Right lobe of liver (tissue), 4 donors: ENCODE measurements around the gene MATN4.

ENCODE experiments used
- POLR2A ChIP-seq: fragments of 450-650 bp; IDR thresholded peaks from one replicate; pipeline ENCODE4 v1.6.1; 2017; ENCODE audit warnings: antibody characterized with exemption, mild to moderate bottlenecking
- TF ChIP-seq, protein P1 (sequence below), 4 donors: fragments of 200-600 bp in 3 of 4; fragments of 450-650 bp in 1 of 4; IDR thresholded peaks; one replicate each; pipeline versions ENCODE4 v1.5.1 to v1.8.0; 2016 to 2022; ENCODE audit warnings: antibody characterized with exemption in 4 of 4, mild to moderate bottlenecking in 2 of 4
- donor health status: DM: no; HTN: no; CAD: no.
- donor health status: DM: no; HTN: no; CAD: no.
- donor health status: DM: no; HTN: yes; CAD: no.

DNA sequence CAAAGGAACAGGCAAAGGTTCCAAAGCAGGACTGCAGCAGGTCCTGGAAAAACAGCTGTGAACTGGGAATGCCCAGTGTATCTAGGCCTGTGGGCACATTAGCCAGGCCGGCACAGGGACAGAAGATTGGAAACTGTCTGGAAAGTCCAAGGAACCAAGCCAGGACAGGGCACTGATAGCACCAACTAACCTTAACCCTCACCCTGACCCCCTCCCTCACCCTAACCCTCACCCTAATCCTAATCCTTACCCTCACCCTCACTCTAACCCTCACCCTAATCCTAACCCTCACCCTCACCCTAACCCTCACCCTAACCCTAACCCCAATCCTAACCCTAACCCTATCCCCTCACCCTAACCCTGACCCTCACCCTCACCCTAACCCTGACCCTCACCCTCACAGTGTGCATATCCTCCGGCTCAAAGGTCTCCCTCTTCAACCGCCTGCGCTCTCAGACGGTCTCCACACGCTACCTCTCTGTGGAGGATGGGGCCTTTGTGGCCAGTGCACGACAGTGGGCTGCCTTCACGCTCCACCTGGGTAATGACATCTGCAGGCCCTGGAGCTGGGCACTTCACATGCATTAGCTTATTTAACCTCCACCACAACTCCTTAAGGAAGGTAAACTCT is 5.1 kb upstream of the MATN4 start:
- TF ChIP-seq, protein P1, sequence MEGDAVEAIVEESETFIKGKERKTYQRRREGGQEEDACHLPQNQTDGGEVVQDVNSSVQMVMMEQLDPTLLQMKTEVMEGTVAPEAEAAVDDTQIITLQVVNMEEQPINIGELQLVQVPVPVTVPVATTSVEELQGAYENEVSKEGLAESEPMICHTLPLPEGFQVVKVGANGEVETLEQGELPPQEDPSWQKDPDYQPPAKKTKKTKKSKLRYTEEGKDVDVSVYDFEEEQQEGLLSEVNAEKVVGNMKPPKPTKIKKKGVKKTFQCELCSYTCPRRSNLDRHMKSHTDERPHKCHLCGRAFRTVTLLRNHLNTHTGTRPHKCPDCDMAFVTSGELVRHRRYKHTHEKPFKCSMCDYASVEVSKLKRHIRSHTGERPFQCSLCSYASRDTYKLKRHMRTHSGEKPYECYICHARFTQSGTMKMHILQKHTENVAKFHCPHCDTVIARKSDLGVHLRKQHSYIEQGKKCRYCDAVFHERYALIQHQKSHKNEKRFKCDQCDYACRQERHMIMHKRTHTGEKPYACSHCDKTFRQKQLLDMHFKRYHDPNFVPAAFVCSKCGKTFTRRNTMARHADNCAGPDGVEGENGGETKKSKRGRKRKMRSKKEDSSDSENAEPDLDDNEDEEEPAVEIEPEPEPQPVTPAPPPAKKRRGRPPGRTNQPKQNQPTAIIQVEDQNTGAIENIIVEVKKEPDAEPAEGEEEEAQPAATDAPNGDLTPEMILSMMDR (IDR thresholded peaks at IDR 0.05), result no peak
- no peak for TF ChIP-seq POLR2A
